ENCODE data around the gene CFAP43. TPM values are rescaled to one million over a fixed set of nuclear protein-coding genes. Genes with fewer than 3 reads are reported as not detected.

The CFAP43 gene
- total and polyA plus RNA-seq, 2 experiments from 2014 or later = 0.57 to 0.83 TPM

DNA sequence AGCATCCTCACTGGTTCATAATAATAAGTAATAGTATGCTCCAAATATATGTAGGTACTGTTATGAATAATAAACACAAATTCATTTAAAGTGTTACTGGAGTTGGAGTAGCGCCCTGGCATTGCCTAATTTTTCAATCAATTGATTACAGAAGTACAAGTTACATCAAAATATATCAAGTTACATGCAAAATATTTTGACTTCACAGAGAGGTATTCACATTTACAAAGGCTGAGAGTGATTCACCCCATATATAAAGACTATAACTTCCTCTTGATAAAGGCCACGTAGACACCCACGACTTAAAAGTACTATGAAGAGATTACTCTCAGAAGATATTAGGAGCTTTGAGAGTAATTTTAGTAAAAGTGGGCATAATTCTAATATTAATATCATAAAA lies 132.9 kb downstream of the CFAP43 start:
- Histone ChIP-seq H2AFZ (no peak overlapping the region), H3K9me3 (ENCODE audit: low read depth) (no peaks in the 10 kb centered on the region), H3K4me3 (no peak overlapping the region), H3K27me3 (no peaks in the 10 kb centered on the region), H3K27ac (no peak overlapping the region), H3K79me2 (no peaks in the 10 kb centered on the region), H3K4me1 (ENCODE audit: insufficient read depth) (no peaks in the 10 kb centered on the region), H3K9me2 (replicated peaks; ENCODE audit: insufficient read depth) (no peaks in the 10 kb centered on the region), H3K4me2 (no peak overlapping the region), H3K36me3 (replicated peaks; ENCODE audit: insufficient read depth, low read depth) (no peaks in the 10 kb centered on the region), H4K20me1 (ENCODE audit: insufficient read depth, poor library complexity, severe bottlenecking) (no peaks in the 10 kb centered on the region)
- TF ChIP-seq, protein P1, sequence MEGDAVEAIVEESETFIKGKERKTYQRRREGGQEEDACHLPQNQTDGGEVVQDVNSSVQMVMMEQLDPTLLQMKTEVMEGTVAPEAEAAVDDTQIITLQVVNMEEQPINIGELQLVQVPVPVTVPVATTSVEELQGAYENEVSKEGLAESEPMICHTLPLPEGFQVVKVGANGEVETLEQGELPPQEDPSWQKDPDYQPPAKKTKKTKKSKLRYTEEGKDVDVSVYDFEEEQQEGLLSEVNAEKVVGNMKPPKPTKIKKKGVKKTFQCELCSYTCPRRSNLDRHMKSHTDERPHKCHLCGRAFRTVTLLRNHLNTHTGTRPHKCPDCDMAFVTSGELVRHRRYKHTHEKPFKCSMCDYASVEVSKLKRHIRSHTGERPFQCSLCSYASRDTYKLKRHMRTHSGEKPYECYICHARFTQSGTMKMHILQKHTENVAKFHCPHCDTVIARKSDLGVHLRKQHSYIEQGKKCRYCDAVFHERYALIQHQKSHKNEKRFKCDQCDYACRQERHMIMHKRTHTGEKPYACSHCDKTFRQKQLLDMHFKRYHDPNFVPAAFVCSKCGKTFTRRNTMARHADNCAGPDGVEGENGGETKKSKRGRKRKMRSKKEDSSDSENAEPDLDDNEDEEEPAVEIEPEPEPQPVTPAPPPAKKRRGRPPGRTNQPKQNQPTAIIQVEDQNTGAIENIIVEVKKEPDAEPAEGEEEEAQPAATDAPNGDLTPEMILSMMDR (IDR thresholded peaks at IDR 0.05; ENCODE audit: poor library complexity) = no peak
- TF ChIP-seq EZH2phosphoT487 (IDR thresholded peaks at IDR 0.05; ENCODE audit: low read depth, severe bottlenecking, unreplicated experiment) (no peak), EZH2 (IDR thresholded peaks at IDR 0.05; ENCODE audit: borderline replicate concordance) (no peak)
- 83% methylated on average over 3 of the region's 3 CpGs for WGBS (ENCODE audit: low lambda C conversion rate, missing lambda C conversion rate)
- DNase-seq (ENCODE audit: low spot score) = no peak

DNA sequence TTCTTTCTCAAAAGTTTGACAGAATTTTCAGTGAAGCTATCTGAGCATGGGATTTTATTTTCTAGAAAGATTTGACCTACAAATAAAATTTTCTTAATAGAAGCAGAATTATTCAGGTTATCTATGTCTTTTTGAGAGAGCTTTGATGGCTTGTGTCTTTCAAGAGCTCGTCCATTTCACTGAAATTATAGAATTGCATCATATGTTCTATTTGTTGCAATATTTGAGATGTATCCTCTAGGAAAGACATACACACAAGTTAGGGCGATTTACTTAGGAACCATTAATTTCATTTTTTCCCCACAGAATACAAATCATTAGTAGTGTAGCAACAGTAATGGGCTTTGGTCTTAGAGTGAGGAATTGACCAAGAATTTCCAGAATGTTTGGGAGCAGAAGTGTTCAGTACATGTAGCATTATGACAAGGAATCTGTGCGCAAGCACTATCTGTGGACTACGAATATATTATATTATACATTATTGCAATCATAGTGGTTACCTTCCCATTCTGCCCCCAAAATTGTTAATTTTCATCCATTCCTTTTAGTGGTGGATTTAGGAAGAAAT lies 133.7 kb downstream of the CFAP43 start:
- Histone ChIP-seq H3K4me3 (no peak overlapping the region), H3K4me1 (ENCODE audit: insufficient read depth) (no peaks in the 10 kb centered on the region), H3K9me2 (replicated peaks; ENCODE audit: insufficient read depth) (no peaks in the 10 kb centered on the region), H3K79me2 (no peaks in the 10 kb centered on the region), H3K36me3 (replicated peaks; ENCODE audit: insufficient read depth, low read depth) (no peaks in the 10 kb centered on the region), H2AFZ (no peak overlapping the region), H3K27ac (no peak overlapping the region), H3K4me2 (no peak overlapping the region), H3K27me3 (no peaks in the 10 kb centered on the region), H4K20me1 (ENCODE audit: insufficient read depth, poor library complexity, severe bottlenecking) (no peaks in the 10 kb centered on the region), H3K9me3 (ENCODE audit: low read depth) (no peaks in the 10 kb centered on the region)
- no peak for DNase-seq (ENCODE audit: low spot score)
- no peak for TF ChIP-seq EZH2 (IDR thresholded peaks at IDR 0.05; ENCODE audit: borderline replicate concordance)
- TF ChIP-seq, protein P1 (IDR thresholded peaks at IDR 0.05; ENCODE audit: poor library complexity) = no peak
- no peak for TF ChIP-seq EZH2phosphoT487 (IDR thresholded peaks at IDR 0.05; ENCODE audit: low read depth, severe bottlenecking, unreplicated experiment)
- WGBS (ENCODE audit: low lambda C conversion rate, missing lambda C conversion rate) = 96% methylated on average over 4 of the region's 4 CpGs

DNA sequence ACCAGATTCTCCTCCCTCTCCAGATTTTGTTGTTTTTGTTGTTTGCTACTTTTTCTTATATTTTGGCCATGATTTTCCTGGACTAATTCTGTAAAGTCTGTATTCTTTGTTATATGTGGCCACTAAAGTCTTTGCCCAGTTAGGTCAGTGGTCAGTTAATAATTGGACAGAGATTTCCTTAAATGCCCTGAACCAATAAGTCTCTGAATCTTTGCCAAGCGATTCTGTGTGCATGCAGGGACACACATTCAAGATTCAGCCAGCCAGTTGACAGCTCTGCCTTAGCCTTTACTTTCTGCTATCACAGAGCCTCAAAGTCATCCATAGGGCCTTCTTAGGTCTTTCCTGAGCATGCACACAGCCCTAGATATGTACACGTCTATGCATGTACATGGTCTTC lies 135.5 kb downstream of the CFAP43 start:
- DNase-seq (ENCODE audit: low spot score) = no peak
- Histone ChIP-seq H3K79me2 (no peaks in the 10 kb centered on the region), H3K9me2 (replicated peaks; ENCODE audit: insufficient read depth) (no peaks in the 10 kb centered on the region), H3K27me3 (no peaks in the 10 kb centered on the region), H3K4me1 (ENCODE audit: insufficient read depth) (no peaks in the 10 kb centered on the region), H3K9me3 (ENCODE audit: low read depth) (no peaks in the 10 kb centered on the region), H3K4me2 (no peak overlapping the region), H3K36me3 (replicated peaks; ENCODE audit: insufficient read depth, low read depth) (no peaks in the 10 kb centered on the region), H2AFZ (no peak overlapping the region), H3K4me3 (no peak overlapping the region), H4K20me1 (ENCODE audit: insufficient read depth, poor library complexity, severe bottlenecking) (no peaks in the 10 kb centered on the region), H3K27ac (no peak overlapping the region)
- 95% methylated on average over 2 of the region's 2 CpGs for WGBS (ENCODE audit: low lambda C conversion rate, missing lambda C conversion rate)
- TF ChIP-seq, protein P1 (IDR thresholded peaks at IDR 0.05; ENCODE audit: poor library complexity) = no peak
- TF ChIP-seq EZH2phosphoT487 (IDR thresholded peaks at IDR 0.05; ENCODE audit: low read depth, severe bottlenecking, unreplicated experiment) (no peak), EZH2 (IDR thresholded peaks at IDR 0.05; ENCODE audit: borderline replicate concordance) (no peak)

DNA sequence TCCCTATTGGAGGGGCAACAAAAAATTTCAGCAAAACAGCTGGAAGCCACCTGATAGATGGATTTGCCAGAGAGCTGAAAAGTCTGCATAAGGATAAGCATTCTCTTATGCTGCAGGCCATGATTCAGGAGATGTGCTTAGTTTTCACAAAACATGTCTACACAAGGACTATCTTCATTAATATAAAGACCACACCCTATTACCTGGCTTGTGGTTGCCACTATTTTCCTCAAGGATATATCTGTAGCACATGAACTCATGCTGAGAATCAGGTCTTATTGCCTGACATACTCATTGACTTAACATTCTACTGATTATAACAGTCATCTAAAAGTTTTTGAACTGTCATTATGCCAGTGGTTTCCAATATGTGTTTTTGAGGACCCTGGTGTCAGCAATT lies 139.4 kb downstream of the CFAP43 start:
- H3K4me2 ChIP-seq = no peak overlapping the region
- H3K27ac ChIP-seq = no peak overlapping the region
- H3K4me3 ChIP-seq = no peak overlapping the region
- TF ChIP-seq, protein P1 (IDR thresholded peaks at IDR 0.05; ENCODE audit: poor library complexity) = no peak
- TF ChIP-seq EZH2 (IDR thresholded peaks at IDR 0.05; ENCODE audit: borderline replicate concordance) = no peak
- TF ChIP-seq EZH2phosphoT487 (IDR thresholded peaks at IDR 0.05; ENCODE audit: low read depth, severe bottlenecking, unreplicated experiment) = no peak
- H3K9me2 ChIP-seq (replicated peaks; ENCODE audit: insufficient read depth) = no peaks in the 10 kb centered on the region
- no peaks in the 10 kb centered on the region for H4K20me1 ChIP-seq (ENCODE audit: insufficient read depth, poor library complexity, severe bottlenecking)
- no peaks in the 10 kb centered on the region for H3K4me1 ChIP-seq (ENCODE audit: insufficient read depth)
- no peaks in the 10 kb centered on the region for H3K9me3 ChIP-seq (ENCODE audit: low read depth)
- no peaks in the 10 kb centered on the region for H3K27me3 ChIP-seq
- no peak overlapping the region for H2AFZ ChIP-seq
- H3K36me3 ChIP-seq (replicated peaks; ENCODE audit: insufficient read depth, low read depth) = no peaks in the 10 kb centered on the region
- DNase-seq (ENCODE audit: low spot score) = no peak
- H3K79me2 ChIP-seq = no peaks in the 10 kb centered on the region

All from hepatocyte (in vitro differentiated cells).